NCI-H82 treated with DMSO at 0.1 percent for 48 hours (cell line): Measurements from ENCODE around the gene SEPTIN1.
A peak's percentile ranks its signal among the peaks of the same experiment; 100 is the strongest.

Experiments
- DNase-seq: peaks from one replicate; lab custom pipeline; 2025; ENCODE audit not compliant: unreplicated experiment; lab: John Stamatoyannopoulos, UW

Gene SEPTIN1, protein sequence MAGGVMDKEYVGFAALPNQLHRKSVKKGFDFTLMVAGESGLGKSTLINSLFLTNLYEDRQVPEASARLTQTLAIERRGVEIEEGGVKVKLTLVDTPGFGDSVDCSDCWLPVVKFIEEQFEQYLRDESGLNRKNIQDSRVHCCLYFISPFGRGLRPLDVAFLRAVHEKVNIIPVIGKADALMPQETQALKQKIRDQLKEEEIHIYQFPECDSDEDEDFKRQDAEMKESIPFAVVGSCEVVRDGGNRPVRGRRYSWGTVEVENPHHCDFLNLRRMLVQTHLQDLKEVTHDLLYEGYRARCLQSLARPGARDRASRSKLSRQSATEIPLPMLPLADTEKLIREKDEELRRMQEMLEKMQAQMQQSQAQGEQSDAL

DNA sequence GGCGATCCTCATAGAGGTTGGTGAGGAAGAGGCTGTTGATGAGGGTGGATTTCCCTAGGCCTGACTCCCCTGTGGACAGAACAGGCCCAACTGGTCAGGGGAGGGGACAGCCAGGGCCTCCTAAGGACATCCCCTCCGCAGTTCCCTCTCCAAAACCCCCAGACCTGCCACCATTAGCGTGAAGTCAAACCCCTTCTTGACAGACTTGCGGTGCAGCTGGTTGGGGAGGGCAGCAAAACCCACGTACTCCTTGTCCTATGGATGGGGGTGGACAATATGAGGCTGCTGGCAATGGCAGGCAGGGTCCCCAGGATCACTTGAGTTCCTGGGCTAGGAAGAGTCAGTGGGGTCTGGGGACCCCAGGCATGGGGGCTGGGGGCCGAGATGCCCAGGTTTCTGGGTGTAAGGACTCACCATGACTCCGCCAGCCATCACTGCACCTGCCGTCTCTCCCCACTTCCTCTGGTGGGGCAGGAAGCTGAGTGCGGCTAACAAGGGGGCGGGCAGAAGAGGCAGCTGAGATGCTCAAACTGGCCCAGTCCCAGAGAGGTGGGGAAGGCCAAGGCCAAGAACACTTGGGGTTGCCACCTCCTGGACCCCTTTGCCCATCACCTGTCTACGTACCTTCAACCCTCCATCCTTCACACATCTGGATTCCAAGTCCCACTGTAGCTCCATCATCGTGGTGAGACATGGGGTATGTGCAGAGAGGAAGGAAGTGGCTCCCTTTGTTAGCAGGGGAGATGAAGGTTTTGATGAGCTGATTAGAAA lies at the start of gene SEPTIN1:
SEPTIN1 (minus strand) TSS at position 451 of the 771 bp plus-strand sequence; CDS start at position 432, 19 bp downstream.
- no peak for DNase-seq

DNA sequence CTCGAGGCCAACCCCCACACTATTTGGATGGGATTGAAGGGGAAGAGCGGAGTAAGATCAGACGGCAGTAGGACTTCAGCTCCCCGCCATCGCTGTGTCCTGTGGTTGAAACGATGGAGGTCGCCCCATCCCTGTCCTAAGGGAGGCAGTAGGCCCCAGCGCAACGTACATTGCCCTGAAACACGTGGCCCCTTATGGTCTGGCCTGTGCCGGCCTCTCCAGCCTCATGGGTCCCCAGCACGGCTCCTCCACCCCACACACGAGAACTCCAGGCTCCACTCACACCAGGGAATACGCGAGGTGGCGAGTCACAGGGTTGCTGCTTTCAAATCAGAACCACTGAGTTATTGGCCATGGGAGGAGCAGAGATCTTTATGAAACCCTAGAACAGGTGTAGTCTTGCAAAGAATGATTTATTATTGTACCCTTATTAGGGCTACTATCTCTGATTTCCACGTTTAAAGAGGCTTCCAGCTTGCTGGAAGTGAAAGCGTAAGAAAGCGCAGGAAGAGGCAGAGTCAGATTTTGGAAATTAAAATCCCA lies 48.1 kb upstream of the SEPTIN1 start:
- no peak for DNase-seq

GRCh38 chr16:30429678-30430427 lies 47.5 kb upstream of the SEPTIN1 start, which contains the start of gene DCTPP1:
TSS of gene DCTPP1 (minus strand) at chr16:30430030. CDS start at chr16:30429980, 50 bp downstream.
- peak; percentile 99 for DNase-seq

GRCh38 chr16:30429418-30429677 lies 47.0 kb upstream of the SEPTIN1 start:
- DNase-seq = no peak

- DNase-seq = no peak
Measured at GRCh38 chr16:30428055-30428454, 45.7 kb upstream of the SEPTIN1 start.

- no peak for DNase-seq
Measured at GRCh38 chr16:30421010-30421409, 38.6 kb upstream of the SEPTIN1 start.

GRCh38 chr16:30418350-30419181 lies 36.2 kb upstream of the SEPTIN1 start:
- no peak for DNase-seq

DNA sequence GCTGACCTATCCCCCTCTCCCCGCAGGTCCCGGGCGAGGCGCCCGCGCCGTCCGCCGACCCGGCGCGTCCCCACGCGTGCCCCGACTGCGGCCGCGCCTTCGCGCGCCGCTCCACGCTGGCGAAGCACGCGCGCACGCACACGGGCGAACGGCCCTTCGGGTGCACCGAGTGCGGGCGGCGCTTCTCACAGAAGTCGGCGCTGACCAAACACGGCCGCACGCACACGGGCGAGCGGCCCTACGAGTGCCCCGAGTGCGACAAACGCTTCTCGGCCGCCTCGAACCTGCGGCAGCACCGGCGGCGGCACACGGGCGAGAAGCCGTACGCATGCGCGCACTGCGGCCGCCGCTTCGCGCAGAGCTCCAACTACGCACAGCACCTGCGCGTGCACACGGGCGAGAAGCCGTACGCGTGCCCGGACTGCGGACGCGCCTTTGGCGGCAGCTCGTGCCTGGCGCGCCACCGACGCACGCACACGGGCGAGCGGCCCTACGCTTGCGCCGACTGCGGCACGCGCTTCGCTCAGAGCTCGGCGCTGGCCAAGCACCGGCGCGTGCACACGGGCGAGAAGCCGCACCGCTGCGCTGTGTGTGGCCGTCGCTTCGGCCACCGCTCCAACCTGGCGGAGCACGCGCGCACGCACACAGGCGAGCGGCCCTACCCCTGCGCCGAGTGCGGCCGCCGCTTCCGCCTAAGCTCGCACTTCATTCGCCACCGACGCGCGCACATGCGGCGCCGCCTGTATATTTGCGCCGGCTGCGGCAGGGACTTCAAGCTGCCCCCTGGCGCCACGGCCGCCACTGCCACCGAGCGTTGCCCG lies 35.4 kb upstream of the SEPTIN1 start:
- DNase-seq = no peak

DNA sequence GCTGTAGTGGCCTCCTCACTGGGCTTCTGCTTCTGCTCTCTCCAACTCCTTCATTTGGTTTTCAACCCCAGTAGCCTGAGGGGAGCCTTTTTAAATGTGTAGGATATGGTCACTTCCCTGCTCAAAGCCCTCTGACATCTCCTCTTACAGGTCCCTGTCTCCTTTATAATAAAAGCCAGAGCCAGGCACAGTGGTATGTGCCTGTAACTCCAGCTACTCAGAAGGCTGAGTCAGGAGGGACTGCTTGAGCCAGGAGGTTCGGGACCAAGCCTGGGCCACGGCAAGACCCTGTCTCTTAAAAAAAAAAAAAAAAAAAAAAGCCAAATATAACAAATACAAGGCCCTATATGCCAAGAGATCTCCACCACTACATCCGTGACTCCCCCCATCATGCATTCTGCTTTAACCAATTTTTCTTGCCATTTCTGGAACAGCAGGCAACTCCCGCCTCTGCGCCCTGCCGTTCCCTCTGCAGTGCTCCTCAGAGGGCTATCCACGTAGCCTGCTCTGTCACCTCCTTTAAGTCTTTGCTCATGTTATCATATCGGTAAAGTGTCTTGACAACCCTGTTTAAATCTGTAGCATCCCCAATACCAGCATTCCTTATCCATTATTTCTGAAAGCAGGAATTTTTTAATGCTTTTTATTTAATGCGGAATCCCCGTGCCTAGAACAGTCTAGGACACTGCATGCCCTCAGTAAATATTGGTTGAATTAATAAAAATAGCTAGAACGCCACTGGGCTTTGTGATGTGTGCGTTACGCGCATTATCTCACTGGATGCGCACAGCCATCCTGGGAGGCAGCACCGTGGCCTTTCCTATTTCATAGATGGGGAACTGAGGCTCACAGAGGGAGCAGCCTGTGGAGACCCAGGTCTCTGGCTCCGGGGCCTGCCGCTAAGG lies 34.5 kb upstream of the SEPTIN1 start:
- no peak for DNase-seq

DNA sequence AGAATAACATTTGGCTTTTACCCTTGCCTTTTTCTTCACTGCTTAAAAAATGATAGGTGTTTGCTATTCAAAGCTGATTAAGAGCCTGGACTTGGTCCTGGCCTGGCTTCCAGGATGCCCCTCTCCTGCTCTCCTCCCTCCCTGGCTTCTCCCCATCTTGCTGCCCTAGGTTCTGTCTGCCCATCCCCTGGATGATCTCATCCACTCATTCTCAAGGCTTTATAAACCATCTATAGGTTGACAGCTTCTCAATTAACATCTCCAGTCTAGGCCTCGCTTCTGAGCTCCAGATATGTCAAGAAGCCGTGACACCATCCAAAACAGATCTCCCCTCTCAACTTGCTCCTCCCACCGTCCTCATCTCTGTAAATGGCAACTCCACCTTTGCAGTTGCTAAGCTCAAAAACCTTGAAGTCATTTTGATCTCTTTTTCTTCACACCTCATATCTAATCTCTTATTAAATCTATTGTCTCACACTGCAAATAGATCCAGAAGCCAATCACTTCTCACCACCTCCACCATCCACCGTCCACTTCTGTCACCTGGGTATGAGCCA lies 33.8 kb upstream of the SEPTIN1 start:
- no peak for DNase-seq

GRCh38 chr16:30414159-30414558 lies 31.8 kb upstream of the SEPTIN1 start:
- DNase-seq = no peak

DNA sequence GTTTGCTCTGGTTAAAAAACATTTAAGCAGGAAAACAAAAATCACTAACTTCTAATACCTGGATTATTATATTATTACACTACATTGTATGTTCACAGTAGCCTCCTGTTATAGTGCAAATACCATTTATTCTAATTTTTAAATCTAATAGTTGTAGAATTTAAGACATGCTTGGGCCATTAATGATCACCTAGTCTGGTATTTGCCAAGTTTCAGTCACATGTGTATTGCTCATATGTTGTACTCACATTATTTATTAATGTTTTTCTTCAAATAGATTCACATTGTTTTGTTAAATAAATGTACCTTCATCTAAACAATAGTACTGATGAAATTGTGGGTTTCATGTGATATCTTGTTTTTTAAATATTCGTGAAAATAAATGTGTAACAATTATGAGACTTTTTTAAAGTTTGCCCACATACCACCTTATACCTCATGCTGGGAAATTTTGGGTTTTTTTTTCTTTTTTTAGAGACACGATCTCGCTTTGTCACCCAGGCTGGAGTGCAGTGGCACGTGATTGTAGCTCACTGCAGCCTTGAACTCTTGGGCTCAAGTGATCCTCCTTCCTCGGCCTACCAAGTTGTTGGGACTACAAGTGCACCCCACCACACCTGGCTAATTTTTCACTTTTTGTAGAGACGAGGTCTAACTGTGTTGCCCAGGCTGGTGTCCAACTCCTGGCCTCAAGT lies 30.9 kb upstream of the SEPTIN1 start:
- no peak for DNase-seq

GRCh38 chr16:30409125-30410060 lies 27.0 kb upstream of the SEPTIN1 start:
- DNase-seq = peak; percentile 63

DNA sequence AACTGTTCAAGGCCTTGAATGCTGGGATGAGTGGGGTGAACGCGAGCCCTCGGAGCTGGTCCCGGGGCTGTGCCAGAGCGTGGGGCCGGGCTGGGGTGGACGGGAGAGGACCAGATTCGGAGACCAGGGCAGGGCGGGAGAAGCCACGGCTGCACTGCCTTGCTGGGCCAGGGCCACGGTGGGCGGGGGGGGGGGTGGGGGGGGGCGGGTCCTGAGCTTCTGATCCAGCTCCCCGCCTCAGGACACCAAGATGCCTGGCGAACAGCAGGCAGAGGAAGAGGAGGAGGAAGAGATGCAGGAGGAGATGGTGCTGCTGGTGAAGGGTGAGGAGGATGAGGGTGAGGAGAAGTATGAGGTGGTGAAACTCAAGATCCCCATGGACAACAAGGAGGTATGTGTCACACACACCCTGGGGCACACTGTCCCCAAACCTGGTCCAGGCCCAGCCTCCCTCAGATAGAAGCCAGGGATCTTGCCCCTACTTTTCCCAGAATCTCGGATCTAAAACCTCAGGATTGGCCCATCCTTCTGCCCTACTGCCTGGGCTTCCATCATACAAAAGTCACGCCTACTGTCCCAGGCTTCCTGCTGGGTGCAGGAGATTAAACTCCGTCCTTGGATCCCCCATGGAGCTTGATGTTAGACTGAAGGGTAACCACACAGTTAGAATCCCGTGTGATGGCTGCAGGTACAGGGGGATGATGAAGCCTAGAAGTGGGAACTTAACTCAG lies 25.6 kb upstream of the SEPTIN1 start:
- no peak for DNase-seq

- peak; percentile 45 for DNase-seq
Measured at GRCh38 chr16:30407102-30407803, 24.9 kb upstream of the SEPTIN1 start, which contains the start of gene ZNF771. TSS of gene ZNF771 (plus strand) at chr16:30407606. CDS start at chr16:30408054, 448 bp downstream.
